ENCODE measurements around the gene RNF40.
A peak's percentile ranks its signal among the peaks of the same experiment; 100 is the strongest.

The RNF40 gene

GRCh38 chr16:30724641-30725417 is 37.3 kb upstream of the RNF40 start:
- H3K27ac ChIP-seq (ENCODE audit: low read depth in 2 of 2, low read length in 2 of 2), result peak overlapping the region; percentile 80 to 87
- H3K4me3 ChIP-seq (ENCODE audit: low read length in 2 of 2), result no peak overlapping the region
- no peaks in the 10 kb centered on the region for H3K9me3 ChIP-seq (ENCODE audit: control insufficient read depth in 2 of 2, low read length in 2 of 2)
- H3K27me3 ChIP-seq (ENCODE audit: control insufficient read depth in 2 of 2, insufficient read depth in 2 of 2, low read length in 2 of 2), result no peaks in the 10 kb centered on the region
- H3K9ac ChIP-seq (ENCODE audit: low read depth in 1 of 2, low read length in 2 of 2), result peak overlapping the region in 1 of 2 donors; percentile 9
- peaks cover 66 to 70% of the 10 kb centered on the region in 2 donors for H3K36me3 ChIP-seq (ENCODE audit: control insufficient read depth in 2 of 2, insufficient read depth in 2 of 2, low read length in 2 of 2)
- H3K4me1 ChIP-seq (ENCODE audit: control insufficient read depth in 2 of 2, insufficient read depth in 2 of 2, low read length in 2 of 2), result peaks cover 29 to 31% of the 10 kb centered on the region in 2 donors

DNA sequence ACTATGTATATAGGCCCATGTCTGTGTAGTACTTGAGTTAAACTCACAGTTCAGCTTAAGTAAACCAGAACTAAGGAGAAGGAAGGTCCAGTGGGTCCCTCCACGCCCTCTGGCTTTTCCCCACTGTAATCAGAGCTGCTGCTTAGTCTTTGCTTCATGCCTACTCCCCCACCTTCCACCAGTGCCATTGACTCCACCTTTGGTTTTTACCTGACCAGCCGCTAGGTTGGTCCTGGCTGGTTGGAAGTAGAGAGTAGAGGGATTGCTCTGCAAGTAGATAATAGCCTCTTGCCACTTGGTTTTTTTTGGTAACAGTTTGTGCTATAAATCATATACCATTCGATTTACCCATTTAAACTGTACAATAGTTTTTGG is 36.7 kb upstream of the RNF40 start:
- peaks cover 63 to 69% of the 10 kb centered on the region in 2 donors for H3K36me3 ChIP-seq (ENCODE audit: control insufficient read depth in 2 of 2, insufficient read depth in 2 of 2, low read length in 2 of 2)
- H3K27me3 ChIP-seq (ENCODE audit: control insufficient read depth in 2 of 2, insufficient read depth in 2 of 2, low read length in 2 of 2), result no peaks in the 10 kb centered on the region
- H3K9ac ChIP-seq (ENCODE audit: low read depth in 1 of 2, low read length in 2 of 2), result no peak overlapping the region
- no peaks in the 10 kb centered on the region for H3K9me3 ChIP-seq (ENCODE audit: control insufficient read depth in 2 of 2, low read length in 2 of 2)
- peak overlapping the region; percentile 80 to 87 for H3K27ac ChIP-seq (ENCODE audit: low read depth in 2 of 2, low read length in 2 of 2)
- peaks cover 29 to 31% of the 10 kb centered on the region in 2 donors for H3K4me1 ChIP-seq (ENCODE audit: control insufficient read depth in 2 of 2, insufficient read depth in 2 of 2, low read length in 2 of 2)
- no peak overlapping the region for H3K4me3 ChIP-seq (ENCODE audit: low read length in 2 of 2)

GRCh38 chr16:30728321-30728720 is 33.8 kb upstream of the RNF40 start:
- H3K4me1 ChIP-seq (ENCODE audit: control insufficient read depth in 2 of 2, insufficient read depth in 2 of 2, low read length in 2 of 2), result peaks cover 26 to 27% of the 10 kb centered on the region in 2 donors
- no peak overlapping the region for H3K27ac ChIP-seq (ENCODE audit: low read depth in 2 of 2, low read length in 2 of 2)

GRCh38 chr16:30728899-30729672 is 33.0 kb upstream of the RNF40 start:
- H3K4me1 ChIP-seq (ENCODE audit: control insufficient read depth in 2 of 2, insufficient read depth in 2 of 2, low read length in 2 of 2), result peaks cover 25 to 27% of the 10 kb centered on the region in 2 donors

More at GRCh38 chr16:30728321-30728720, 33.8 kb upstream of the RNF40 start:
- no peaks in the 10 kb centered on the region for H3K9me3 ChIP-seq (ENCODE audit: control insufficient read depth in 2 of 2, low read length in 2 of 2)
- H3K9ac ChIP-seq (ENCODE audit: low read depth in 1 of 2, low read length in 2 of 2), result no peak overlapping the region
- no peaks in the 10 kb centered on the region for H3K27me3 ChIP-seq (ENCODE audit: control insufficient read depth in 2 of 2, insufficient read depth in 2 of 2, low read length in 2 of 2)
- H3K4me3 ChIP-seq (ENCODE audit: low read length in 2 of 2), result no peak overlapping the region
- H3K36me3 ChIP-seq (ENCODE audit: control insufficient read depth in 2 of 2, insufficient read depth in 2 of 2, low read length in 2 of 2), result peaks cover 50 to 57% of the 10 kb centered on the region in 2 donors

GRCh38 chr16:30731411-30731810 is 30.7 kb upstream of the RNF40 start:
- H3K27ac ChIP-seq (ENCODE audit: low read depth in 2 of 2, low read length in 2 of 2), result no peak overlapping the region

More at GRCh38 chr16:30728899-30729672, 33.0 kb upstream of the RNF40 start:
- Histone ChIP-seq H3K9ac (ENCODE audit: low read depth in 1 of 2, low read length in 2 of 2) (peak overlapping the region in 1 of 2 donors; percentile 32), H3K36me3 (ENCODE audit: control insufficient read depth in 2 of 2, insufficient read depth in 2 of 2, low read length in 2 of 2) (peaks cover 50 to 56% of the 10 kb centered on the region in 2 donors), H3K27ac (ENCODE audit: low read depth in 2 of 2, low read length in 2 of 2) (peak overlapping the region; percentile 8 to 16), H3K4me3 (ENCODE audit: low read length in 2 of 2) (no peak overlapping the region), H3K9me3 (ENCODE audit: control insufficient read depth in 2 of 2, low read length in 2 of 2) (no peaks in the 10 kb centered on the region), H3K27me3 (ENCODE audit: control insufficient read depth in 2 of 2, insufficient read depth in 2 of 2, low read length in 2 of 2) (no peaks in the 10 kb centered on the region)

DNA sequence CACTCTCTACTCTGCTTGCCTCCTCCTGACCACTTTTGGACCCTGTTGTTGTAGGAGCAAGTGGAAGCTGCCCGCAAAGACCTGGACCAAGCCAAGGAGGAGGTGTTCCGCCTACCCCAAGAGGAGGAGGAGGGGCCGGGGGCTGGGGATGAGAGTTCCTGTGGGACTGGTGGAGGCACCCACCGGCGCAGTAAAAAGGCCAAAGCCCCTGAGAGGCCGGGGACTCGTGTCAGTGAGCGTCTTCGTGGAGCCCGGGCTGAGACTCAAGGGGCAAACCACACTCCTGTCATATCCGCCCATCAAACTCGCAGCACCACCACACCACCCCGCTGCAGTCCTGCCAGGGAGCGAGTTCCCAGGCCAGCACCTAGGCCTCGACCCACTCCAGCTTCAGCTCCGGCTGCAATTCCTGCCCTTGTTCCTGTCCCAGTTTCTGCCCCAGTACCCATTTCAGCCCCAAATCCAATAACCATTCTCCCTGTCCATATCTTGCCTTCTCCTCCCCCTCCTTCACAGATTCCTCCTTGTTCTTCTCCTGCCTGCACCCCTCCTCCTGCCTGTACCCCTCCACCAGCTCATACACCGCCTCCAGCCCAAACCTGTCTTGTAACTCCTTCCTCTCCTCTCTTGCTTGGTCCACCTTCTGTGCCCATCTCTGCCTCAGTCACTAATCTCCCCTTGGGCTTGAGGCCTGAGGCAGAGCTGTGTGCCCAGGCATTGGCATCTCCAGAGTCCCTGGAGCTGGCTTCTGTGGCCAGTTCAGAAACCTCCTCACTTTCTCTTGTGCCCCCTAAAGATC is 24.9 kb upstream of the RNF40 start:
- Histone ChIP-seq H3K27ac (ENCODE audit: low read depth in 2 of 2, low read length in 2 of 2) (no peak overlapping the region), H3K9me3 (ENCODE audit: control insufficient read depth in 2 of 2, low read length in 2 of 2) (no peaks in the 10 kb centered on the region), H3K9ac (ENCODE audit: low read depth in 1 of 2, low read length in 2 of 2) (no peak overlapping the region), H3K4me1 (ENCODE audit: control insufficient read depth in 2 of 2, insufficient read depth in 2 of 2, low read length in 2 of 2) (peaks cover 12 to 27% of the 10 kb centered on the region in 2 donors), H3K4me3 (ENCODE audit: low read length in 2 of 2) (no peak overlapping the region), H3K27me3 (ENCODE audit: control insufficient read depth in 2 of 2, insufficient read depth in 2 of 2, low read length in 2 of 2) (no peaks in the 10 kb centered on the region), H3K36me3 (ENCODE audit: control insufficient read depth in 2 of 2, insufficient read depth in 2 of 2, low read length in 2 of 2) (peaks cover 61 to 64% of the 10 kb centered on the region in 2 donors)

More at GRCh38 chr16:30731411-30731810, 30.7 kb upstream of the RNF40 start:
- H3K4me1 ChIP-seq (ENCODE audit: control insufficient read depth in 2 of 2, insufficient read depth in 2 of 2, low read length in 2 of 2), result peaks cover 6 to 7% of the 10 kb centered on the region in 2 donors
- no peak overlapping the region for H3K9ac ChIP-seq (ENCODE audit: low read depth in 1 of 2, low read length in 2 of 2)
- H3K4me3 ChIP-seq (ENCODE audit: low read length in 2 of 2), result no peak overlapping the region
- peaks cover 49 to 58% of the 10 kb centered on the region in 2 donors for H3K36me3 ChIP-seq (ENCODE audit: control insufficient read depth in 2 of 2, insufficient read depth in 2 of 2, low read length in 2 of 2)
- no peaks in the 10 kb centered on the region for H3K9me3 ChIP-seq (ENCODE audit: control insufficient read depth in 2 of 2, low read length in 2 of 2)
- H3K27me3 ChIP-seq (ENCODE audit: control insufficient read depth in 2 of 2, insufficient read depth in 2 of 2, low read length in 2 of 2), result no peaks in the 10 kb centered on the region

- H3K9ac ChIP-seq (ENCODE audit: low read depth in 1 of 2, low read length in 2 of 2), result no peak overlapping the region
- no peak overlapping the region for H3K4me3 ChIP-seq (ENCODE audit: low read length in 2 of 2)
- H3K36me3 ChIP-seq (ENCODE audit: control insufficient read depth in 2 of 2, insufficient read depth in 2 of 2, low read length in 2 of 2), result peaks cover 58 to 60% of the 10 kb centered on the region in 2 donors
- no peaks in the 10 kb centered on the region for H3K27me3 ChIP-seq (ENCODE audit: control insufficient read depth in 2 of 2, insufficient read depth in 2 of 2, low read length in 2 of 2)
- no peaks in the 10 kb centered on the region for H3K9me3 ChIP-seq (ENCODE audit: control insufficient read depth in 2 of 2, low read length in 2 of 2)
- H3K27ac ChIP-seq (ENCODE audit: low read depth in 2 of 2, low read length in 2 of 2), result no peak overlapping the region
- H3K4me1 ChIP-seq (ENCODE audit: control insufficient read depth in 2 of 2, insufficient read depth in 2 of 2, low read length in 2 of 2), result peaks cover 12 to 29% of the 10 kb centered on the region in 2 donors
These were observed 24.1 kb upstream of the RNF40 start for GRCh38 chr16:30737794-30738648.

DNA sequence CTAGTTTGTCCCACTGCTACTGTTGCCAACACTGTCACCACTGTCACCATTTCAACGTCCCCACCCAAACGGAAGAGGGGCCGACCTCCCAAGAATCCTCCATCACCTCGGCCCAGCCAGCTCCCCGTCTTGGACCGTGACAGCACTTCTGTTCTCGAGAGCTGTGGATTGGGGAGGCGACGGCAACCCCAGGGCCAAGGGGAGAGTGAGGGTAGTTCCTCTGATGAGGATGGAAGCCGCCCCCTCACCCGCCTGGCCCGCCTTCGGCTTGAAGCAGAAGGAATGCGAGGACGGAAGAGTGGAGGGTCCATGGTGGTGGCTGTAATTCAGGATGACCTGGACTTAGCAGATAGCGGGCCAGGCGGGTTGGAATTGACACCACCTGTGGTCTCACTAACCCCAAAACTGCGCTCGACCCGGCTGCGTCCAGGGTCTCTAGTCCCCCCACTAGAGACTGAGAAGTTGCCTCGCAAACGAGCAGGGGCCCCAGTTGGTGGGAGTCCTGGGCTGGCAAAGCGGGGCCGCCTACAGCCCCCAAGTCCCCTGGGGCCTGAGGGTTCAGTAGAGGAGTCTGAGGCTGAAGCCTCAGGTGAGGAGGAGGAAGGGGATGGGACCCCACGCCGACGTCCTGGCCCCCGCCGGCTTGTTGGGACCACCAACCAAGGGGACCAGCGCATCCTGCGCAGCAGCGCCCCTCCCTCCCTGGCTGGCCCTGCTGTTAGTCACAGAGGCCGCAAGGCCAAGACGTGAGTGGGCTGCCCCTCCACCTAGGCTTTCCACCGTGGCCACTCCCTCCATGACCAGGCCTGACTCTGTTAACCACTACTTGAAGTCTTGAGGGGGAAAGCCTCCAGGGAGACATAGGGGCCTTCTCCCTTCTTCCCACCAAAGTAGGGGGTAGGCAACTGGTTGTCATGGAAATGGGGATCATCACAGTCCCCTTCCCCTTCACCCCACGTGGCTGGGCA is 22.9 kb upstream of the RNF40 start:
- Histone ChIP-seq H3K27ac (ENCODE audit: low read depth in 2 of 2, low read length in 2 of 2) (peak overlapping the region; percentile 77 to 84), H3K9me3 (ENCODE audit: control insufficient read depth in 2 of 2, low read length in 2 of 2) (no peaks in the 10 kb centered on the region), H3K9ac (ENCODE audit: low read depth in 1 of 2, low read length in 2 of 2) (peak overlapping the region in 1 of 2 donors; percentile 22), H3K4me1 (ENCODE audit: control insufficient read depth in 2 of 2, insufficient read depth in 2 of 2, low read length in 2 of 2) (peaks cover 12 to 29% of the 10 kb centered on the region in 2 donors), H3K36me3 (ENCODE audit: control insufficient read depth in 2 of 2, insufficient read depth in 2 of 2, low read length in 2 of 2) (peaks cover 47 to 53% of the 10 kb centered on the region in 2 donors), H3K4me3 (ENCODE audit: low read length in 2 of 2) (no peak overlapping the region), H3K27me3 (ENCODE audit: control insufficient read depth in 2 of 2, insufficient read depth in 2 of 2, low read length in 2 of 2) (no peaks in the 10 kb centered on the region)
